ENCODE results near the gene ZNF385C. TPM values are rescaled to one million over a fixed set of nuclear protein-coding genes. Genes with fewer than 3 reads are reported as not detected.

The ZNF385C gene
- total and polyA plus RNA-seq, 2 of the 13 experiments (the other 11 are each of a cell fraction or from before 2014, with no cell fraction given): 2.3 to 6.1 TPM

- TF ChIP-seq DNMT3B (CRISPR knock-in tag; conservative IDR thresholded peaks at IDR 0.05) (0 out of 2 replicates have a peak, but pooled peaks have one; percentile 19), KMT2A (CRISPR knock-in tag; IDR thresholded peaks at IDR 0.05) (no peak), GZF1 (CRISPR knock-in tag; IDR thresholded peaks at IDR 0.05) (no peak), KDM4B (CRISPR knock-in tag; IDR thresholded peaks at IDR 0.05) (no peak), ZFP91 (CRISPR knock-in tag; IDR thresholded peaks at IDR 0.05; ENCODE audit: borderline replicate concordance) (peak; percentile 81; the same call in 1 of the 2 replicates), ZNF652 (CRISPR knock-in tag; IDR thresholded peaks at IDR 0.05; ENCODE audit: borderline replicate concordance, low read depth) (peak; percentile 75), SIN3B (IDR thresholded peaks at IDR 0.05; ENCODE audit: low read length) (no peak), ZBTB44 (CRISPR knock-in tag; IDR thresholded peaks at IDR 0.05) (no peak), ZNF800 (CRISPR knock-in tag; IDR thresholded peaks at IDR 0.05) (no peak), MXD3 (CRISPR knock-in tag; IDR thresholded peaks at IDR 0.05) (peak; percentile 69; the same call in 1 of the 2 replicates), ZNF737 (CRISPR knock-in tag; IDR thresholded peaks at IDR 0.05; ENCODE audit: borderline replicate concordance) (0 out of 2 replicates have a peak, but pooled peaks have one; percentile 36), TAF15 (IDR thresholded peaks at IDR 0.05; ENCODE audit: low read depth, low read length, poor library complexity, severe bottlenecking) (peak; percentile 89), RBFOX2 (IDR thresholded peaks at IDR 0.05; ENCODE audit: low read depth, low read length) (no peak), MTA1 (CRISPR knock-in tag; IDR thresholded peaks at IDR 0.05; ENCODE audit: borderline replicate concordance) (no peak), ZNF597 (CRISPR knock-in tag; IDR thresholded peaks at IDR 0.05) (no peak), NFIB (CRISPR knock-in tag; IDR thresholded peaks at IDR 0.05; ENCODE audit: borderline replicate concordance) (no peak), ZNF225 (CRISPR knock-in tag; IDR thresholded peaks at IDR 0.05) (0 out of 2 replicates have a peak, but pooled peaks have one; percentile 24), ZFP37 (CRISPR knock-in tag; IDR thresholded peaks at IDR 0.05; ENCODE audit: borderline replicate concordance) (no peak), TCF7 (IDR thresholded peaks at IDR 0.05; ENCODE audit: low read depth) (no peak), JUN (CRISPR knock-in tag; IDR thresholded peaks at IDR 0.05) (no peak), YEATS2 (CRISPR knock-in tag; IDR thresholded peaks at IDR 0.05; ENCODE audit: borderline replicate concordance) (no peak), HCFC1 (IDR thresholded peaks at IDR 0.05; ENCODE audit: low read depth, low read length) (no peak), ASH2L (IDR thresholded peaks at IDR 0.05; ENCODE audit: insufficient read length, low read depth, low read length) (peak; percentile 85)
Measured at GRCh38 chr17:42087736-42088705, 10.3 kb downstream of the ZNF385C start (continued).
